Astrocyte (in vitro differentiated cells and primary cell): ENCODE measurements around the gene JKAMP. TPM values are rescaled to one million over a fixed set of nuclear protein-coding genes. Genes with fewer than 3 reads are reported as not detected.

Experiments
- DNase-seq: peaks from one replicate; pipeline ENCODE4 v3.0.0-alpha.2; 2010; ENCODE audit warnings: low read depth
- FAIRE-seq: peaks from 2 replicates; lab custom pipeline; 2011; peaks lifted over from hg19 to GRCh38; lab: Jason Lieb, UNC
- H2AFZ ChIP-seq: 2 replicates; pipeline ENCODE4 v1.6.0; 2012; ENCODE audit warnings: low read depth, low read length, inconsistent platforms
- H3K27ac ChIP-seq: 2 replicates; pipeline ENCODE4 v1.5.1; 2011; ENCODE audit warnings: low read depth, low read length, inconsistent platforms
- H3K27me3 ChIP-seq: 2 replicates; pipeline ENCODE4 v1.6.0; 2011; ENCODE audit warnings: low read length, inconsistent platforms; ENCODE audit not compliant: insufficient read depth
- H3K36me3 ChIP-seq: 2 replicates; pipeline ENCODE4 v1.5.1; 2011; ENCODE audit warnings: low read length, inconsistent platforms; ENCODE audit not compliant: insufficient read depth
- H3K4me1 ChIP-seq: 2 replicates; pipeline ENCODE4 v1.5.1; 2011; ENCODE audit warnings: low read length, inconsistent platforms; ENCODE audit not compliant: insufficient read depth
- H3K4me2 ChIP-seq: 2 replicates; pipeline ENCODE4 v1.6.0; 2012; ENCODE audit warnings: low read length, inconsistent platforms
- H3K4me3 ChIP-seq: 2 replicates; pipeline ENCODE4 v1.5.1; 2011; ENCODE audit warnings: low read depth, mild to moderate bottlenecking, low read length, inconsistent platforms; ENCODE audit not compliant: insufficient read depth
- H3K79me2 ChIP-seq: 2 replicates; pipeline ENCODE4 v1.6.0; 2012; ENCODE audit warnings: mild to moderate bottlenecking, low read length, inconsistent platforms; ENCODE audit not compliant: insufficient read depth
- H3K9ac ChIP-seq: 2 replicates; pipeline ENCODE4 v1.6.0; 2012; ENCODE audit warnings: mild to moderate bottlenecking, low read length, inconsistent platforms
- H3K9me3 ChIP-seq: 2 replicates; pipeline ENCODE4 v1.5.1; 2012; ENCODE audit warnings: low read depth, mild to moderate bottlenecking, low read length, inconsistent platforms; ENCODE audit not compliant: insufficient read depth
- H4K20me1 ChIP-seq: 2 replicates; pipeline ENCODE4 v1.6.0; 2012; ENCODE audit warnings: low read length, inconsistent platforms; ENCODE audit not compliant: insufficient read depth
- H3K27ac Mint-ChIP-seq: one replicate; pipeline ENCODE4 v1.8.0; 2021; ENCODE audit warnings: mild to moderate bottlenecking, mixed read lengths; ENCODE audit not compliant: unreplicated experiment
- H3K27me3 Mint-ChIP-seq: one replicate; pipeline ENCODE4 v1.8.0; 2021; ENCODE audit warnings: low read depth, mixed read lengths; ENCODE audit not compliant: unreplicated experiment
- H3K36me3 Mint-ChIP-seq: one replicate; pipeline ENCODE4 v1.8.0; 2021; ENCODE audit warnings: low read depth, mixed read lengths; ENCODE audit not compliant: unreplicated experiment
- H3K4me1 Mint-ChIP-seq: one replicate; pipeline ENCODE4 v1.8.0; 2021; ENCODE audit warnings: low read depth, mixed read lengths; ENCODE audit not compliant: unreplicated experiment
- H3K4me3 Mint-ChIP-seq: one replicate; pipeline ENCODE4 v1.8.0; 2021; ENCODE audit warnings: mild to moderate bottlenecking, moderate library complexity, mixed read lengths; ENCODE audit not compliant: unreplicated experiment
- H3K9me3 Mint-ChIP-seq: one replicate; pipeline ENCODE4 v1.8.0; 2021; ENCODE audit warnings: mild to moderate bottlenecking, mixed read lengths; ENCODE audit not compliant: unreplicated experiment
- CTCF ChIP-seq: IDR thresholded peaks from 2 replicates; pipeline ENCODE4 v1.5.1; 2011; ENCODE audit warnings: low read depth, mild to moderate bottlenecking, inconsistent platforms, low read length, moderate library complexity; ENCODE audit not compliant: insufficient read depth
- EZH2 ChIP-seq: IDR thresholded peaks from 2 replicates; pipeline ENCODE4 v1.6.1; 2012; ENCODE audit warnings: mild to moderate bottlenecking, low read length, inconsistent platforms; ENCODE audit not compliant: insufficient read depth
- total RNA-seq: library from RNA; stranded (reverse); gene quantifications from 2 replicates; pipeline ENCODE4 v1.2.1, GENCODE V29; 2021

JKAMP gene
- total RNA-seq, 1 donor from 2014 or later = 74.6 TPM

- Mint-ChIP-seq H3K4me3 (no peak overlapping the region), H3K27me3 (no peaks in the 10 kb centered on the region), H3K27ac (no peak overlapping the region), H3K36me3 (peaks cover 3% of the 10 kb centered on the region), H3K4me1 (peaks cover 5% of the 10 kb centered on the region), H3K9me3 (peaks cover 14% of the 10 kb centered on the region)
- no peaks in the 10 kb centered on the region for H3K4me1 ChIP-seq
- H3K27me3 ChIP-seq = no peaks in the 10 kb centered on the region
- DNase-seq = no peak
- H3K9me3 ChIP-seq = no peaks in the 10 kb centered on the region
- no peak overlapping the region for H3K27ac ChIP-seq
- H3K36me3 ChIP-seq = no peaks in the 10 kb centered on the region
- H3K79me2 ChIP-seq = no peaks in the 10 kb centered on the region
- H2AFZ ChIP-seq = no peak overlapping the region
- no peaks in the 10 kb centered on the region for H4K20me1 ChIP-seq
- H3K4me2 ChIP-seq = no peak overlapping the region
- no peak overlapping the region for H3K9ac ChIP-seq
- TF ChIP-seq EZH2 (no peak), CTCF (peak; percentile 59)
- no peak for FAIRE-seq
- no peak overlapping the region for H3K4me3 ChIP-seq
Measured at GRCh38 chr14:59511916-59512575, 27.7 kb downstream of the JKAMP start.

- FAIRE-seq = no peak
- peaks cover 7% of the 10 kb centered on the region for H3K9me3 Mint-ChIP-seq
- Histone ChIP-seq H3K4me3 (no peak overlapping the region), H3K36me3 (no peaks in the 10 kb centered on the region), H3K27ac (no peak overlapping the region), H3K9ac (no peak overlapping the region), H2AFZ (no peak overlapping the region), H3K4me2 (no peak overlapping the region), H4K20me1 (no peaks in the 10 kb centered on the region), H3K79me2 (no peaks in the 10 kb centered on the region), H3K4me1 (no peaks in the 10 kb centered on the region), H3K27me3 (no peaks in the 10 kb centered on the region), H3K9me3 (no peaks in the 10 kb centered on the region)
- no peaks in the 10 kb centered on the region for H3K36me3 Mint-ChIP-seq
- no peaks in the 10 kb centered on the region for H3K4me1 Mint-ChIP-seq
- H3K27ac Mint-ChIP-seq = no peak overlapping the region
- no peaks in the 10 kb centered on the region for H3K27me3 Mint-ChIP-seq
- H3K4me3 Mint-ChIP-seq = no peak overlapping the region
- DNase-seq = no peak
- TF ChIP-seq EZH2 (no peak), CTCF (no peak)
Measured at GRCh38 chr14:59520224-59520623, 35.9 kb downstream of the JKAMP start.

GRCh38 chr14:59529189-59529588 is 44.9 kb downstream of the JKAMP start:
- no peaks in the 10 kb centered on the region for H3K9me3 Mint-ChIP-seq
- H3K4me1 ChIP-seq = peaks cover under 1% of the 10 kb centered on the region
- TF ChIP-seq EZH2 (no peak), CTCF (no peak)

More at GRCh38 chr14:59529189-59529588, 44.9 kb downstream of the JKAMP start:
- H2AFZ ChIP-seq = no peak overlapping the region
- no peak overlapping the region for H3K4me2 ChIP-seq
- H3K9ac ChIP-seq = no peak overlapping the region
- H3K79me2 ChIP-seq = no peaks in the 10 kb centered on the region
- H3K27ac ChIP-seq = no peak overlapping the region
- Mint-ChIP-seq H3K4me3 (no peak overlapping the region), H3K27ac (no peak overlapping the region), H3K36me3 (no peaks in the 10 kb centered on the region), H3K27me3 (no peaks in the 10 kb centered on the region), H3K4me1 (no peaks in the 10 kb centered on the region)
- no peaks in the 10 kb centered on the region for H3K9me3 ChIP-seq
- no peak overlapping the region for H3K4me3 ChIP-seq
- FAIRE-seq = no peak
- no peaks in the 10 kb centered on the region for H3K36me3 ChIP-seq
- H3K27me3 ChIP-seq = no peaks in the 10 kb centered on the region
- DNase-seq = no peak
- H4K20me1 ChIP-seq = no peaks in the 10 kb centered on the region
